Measurements from ENCODE around the gene SH3PXD2A.

SH3PXD2A gene

GRCh38 chr10:103685880-103686669, 169.3 kb downstream of the SH3PXD2A start:
- peak; percentile 61 for DNase-seq (ENCODE audit: low spot score)

- no peak for DNase-seq (ENCODE audit: low spot score)
Observed at GRCh38 chr10:103683851-103684250, 171.5 kb downstream of the SH3PXD2A start.

GRCh38 chr10:103682631-103683030, 172.7 kb downstream of the SH3PXD2A start:
- no peak for DNase-seq (ENCODE audit: low spot score)

GRCh38 chr10:103681617-103682399, 173.6 kb downstream of the SH3PXD2A start:
- no peak for DNase-seq (ENCODE audit: low spot score)

GRCh38 chr10:103680869-103681236, 174.5 kb downstream of the SH3PXD2A start:
- no peak for DNase-seq (ENCODE audit: low spot score)

GRCh38 chr10:103679096-103679790, 176.1 kb downstream of the SH3PXD2A start:
- peak; percentile 31 for DNase-seq (ENCODE audit: low spot score)

- DNase-seq (ENCODE audit: low spot score), result peak; percentile 75
Observed at GRCh38 chr10:103678178-103678526, 177.2 kb downstream of the SH3PXD2A start.

GRCh38 chr10:103677486-103678177, 177.7 kb downstream of the SH3PXD2A start:
- DNase-seq (ENCODE audit: low spot score), result no peak

- no peak for DNase-seq (ENCODE audit: low spot score)
Observed at GRCh38 chr10:103676851-103677417, 178.4 kb downstream of the SH3PXD2A start.

GRCh38 chr10:103676058-103676785, 179.2 kb downstream of the SH3PXD2A start:
- DNase-seq (ENCODE audit: low spot score), result no peak

GRCh38 chr10:103673606-103674005, 181.8 kb downstream of the SH3PXD2A start:
- no peak for DNase-seq (ENCODE audit: low spot score)

- DNase-seq (ENCODE audit: low spot score), result no peak
Observed at GRCh38 chr10:103672345-103672744, 183.0 kb downstream of the SH3PXD2A start.

GRCh38 chr10:103671126-103671895, 184.1 kb downstream of the SH3PXD2A start:
- no peak for DNase-seq (ENCODE audit: low spot score)

- DNase-seq (ENCODE audit: low spot score), result no peak
Observed at GRCh38 chr10:103669944-103670343, 185.4 kb downstream of the SH3PXD2A start.

GRCh38 chr10:103669243-103669929, 186.0 kb downstream of the SH3PXD2A start:
- no peak for DNase-seq (ENCODE audit: low spot score)

GRCh38 chr10:103668351-103669242, 186.8 kb downstream of the SH3PXD2A start:
- DNase-seq (ENCODE audit: low spot score), result peak; percentile 57

- no peak for DNase-seq (ENCODE audit: low spot score)
Observed at GRCh38 chr10:103667356-103667755, 188.0 kb downstream of the SH3PXD2A start.

- no peak for DNase-seq (ENCODE audit: low spot score)
Observed at GRCh38 chr10:103666762-103667150, 188.6 kb downstream of the SH3PXD2A start.
